Measurements from ENCODE around the gene TMEM269.

GRCh38 chr1:42747125-42747524 is 37.7 kb upstream of the TMEM269 start:
- peak; percentile 30 for TF ChIP-seq CTCF (IDR thresholded peaks at IDR 0.05; ENCODE audit: insufficient read depth, low read length, poor library complexity, severe bottlenecking)
- TF ChIP-seq EZH2phosphoT487 (conservative IDR thresholded peaks at IDR 0.05; ENCODE audit: low read length): no peak
